Esophagus squamous epithelium (tissue), 5 donors: ENCODE data around the gene GPR68. TPM values are rescaled to one million over a fixed set of nuclear protein-coding genes. Genes with fewer than 3 reads are reported as not detected.
A peak's percentile ranks its signal among the peaks of the same experiment; 100 is the strongest.
"Not testable (repeated sequence)": the region's sequence is repeated elsewhere in the genome, so short reads cannot be mapped to it uniquely, and the experiment has no call there.

Experiments
- DNase-seq: peaks from one replicate; lab custom pipeline; 2025; lab: John Stamatoyannopoulos, UW
- H3K27ac ChIP-seq, 4 donors: fragments of 200-600 bp; sonication (generic); one replicate each; pipeline ENCODE4 v1.5.1; 2016 to 2019; ENCODE audit warnings: mild to moderate bottlenecking in 1 of 4
- H3K27me3 ChIP-seq, 4 donors: fragments of 200-600 bp; sonication (generic); 1 replicate in 3 of 4; 2 replicates in 1 of 4; pipeline versions ENCODE4 v1.5.1 to v1.6.0; 2017 to 2021; ENCODE audit warnings: antibody characterized with exemption in 1 of 4
- H3K36me3 ChIP-seq, 3 donors: fragments of 200-600 bp; sonication (generic); one replicate each; pipeline ENCODE4 v1.5.1; 2016 to 2019
- H3K4me1 ChIP-seq, 3 donors: fragments of 200-600 bp; sonication (generic); one replicate each; pipeline ENCODE4 v1.5.1; 2017 to 2019
- H3K4me3 ChIP-seq, 4 donors: fragments of 200-600 bp; sonication (generic); 1 replicate in 3 of 4; 2 replicates in 1 of 4; pipeline ENCODE4 v1.5.1; 2016 to 2019; ENCODE audit warnings: mild to moderate bottlenecking in 2 of 4, moderate library complexity in 1 of 4
- H3K9me3 ChIP-seq, 3 donors: fragments of 200-600 bp; sonication (generic); one replicate each; pipeline ENCODE4 v1.5.1; 2016 to 2019
- POLR2A ChIP-seq, 4 donors: fragments of 450-650 bp; IDR thresholded peaks; one replicate each; pipeline ENCODE4 v1.6.1; 2017; ENCODE audit warnings: antibody characterized with exemption in 4 of 4, mild to moderate bottlenecking in 4 of 4, moderate library complexity in 3 of 4
- WGBS, 2 donors: methylation state at CpG; one replicate each; pipeline ENCODE4 v1.1.5; 2018; 5-methylcytosine and 5-hydroxymethylcytosine counted together
- intact Hi-C: fragments of 100-400 bp; cut with DNase I; formaldehyde crosslinking; loops from one replicate; pipeline ENCODE4 v1.15.0; 2022
- total RNA-seq, 4 donors: library from RNA; depleted of rRNA; stranded (reverse); fragments of >200 nt; gene quantifications; one replicate each; pipeline ENCODE4 v1.1.0, GENCODE V29; 2016
- TF ChIP-seq, protein P1 (sequence below), 6 experiments: fragments of 450-650 bp in 4 of 6; fragments of 200-600 bp in 2 of 6; sonication (generic) in 2 of 6; IDR thresholded peaks; one replicate each; pipeline ENCODE4 v1.5.1; 2016 to 2019; ENCODE audit warnings: antibody characterized with exemption in 6 of 6, mild to moderate bottlenecking in 4 of 6, moderate library complexity in 4 of 6
- donor health status: DM: yes; HTN: yes; CAD: no.

The GPR68 gene
- total RNA-seq, 4 donors from 2014 or later: 4.0 to 17.5 (median 10.2) TPM

DNA sequence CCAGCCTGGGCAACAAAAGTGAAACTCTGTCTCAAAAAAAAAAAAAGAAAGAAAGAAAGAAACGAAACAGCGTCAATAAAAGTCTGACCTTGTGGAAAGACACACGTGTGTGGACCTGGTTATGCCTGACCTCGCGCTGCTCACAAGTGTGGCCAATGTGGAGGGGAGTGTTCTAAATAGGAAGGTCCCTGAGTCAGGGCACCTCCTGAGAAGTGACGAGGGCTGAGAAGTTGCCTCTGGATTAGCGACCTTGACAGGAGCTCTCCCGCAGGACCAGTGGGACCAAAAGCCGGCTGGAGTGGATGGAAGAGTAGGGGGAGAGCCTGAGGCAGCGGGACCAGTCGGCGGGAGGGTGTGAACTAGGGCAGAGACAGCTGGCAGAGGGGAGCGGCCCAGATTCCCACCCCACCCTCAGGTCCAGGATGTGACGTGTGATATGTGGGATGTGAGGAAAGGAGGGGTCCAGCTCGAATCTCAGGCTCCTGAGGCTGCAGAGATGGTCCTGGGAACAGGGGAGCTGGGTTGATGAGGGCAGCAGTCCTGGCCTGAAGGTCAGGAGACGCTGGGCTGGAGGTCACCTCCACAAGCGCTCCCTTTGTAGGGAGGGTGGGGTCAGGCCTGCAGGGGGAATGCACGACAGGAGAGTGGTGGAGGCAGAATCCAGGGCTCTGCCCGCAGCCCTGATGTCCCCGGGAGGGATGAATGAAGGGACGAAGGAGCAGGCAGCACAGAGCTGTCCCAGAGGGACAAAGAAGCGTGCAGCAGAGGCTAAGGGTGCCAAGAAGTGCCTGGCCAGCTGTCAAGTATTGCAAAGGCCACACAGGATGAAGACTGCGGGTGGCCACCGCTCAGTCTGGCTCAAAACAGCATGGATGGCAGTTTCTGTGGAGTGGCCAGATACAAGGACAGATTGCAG is 24.8 kb upstream of the GPR68 start:
- no peak for TF ChIP-seq POLR2A (IDR thresholded peaks at IDR 0.05)
- TF ChIP-seq, protein P1, sequence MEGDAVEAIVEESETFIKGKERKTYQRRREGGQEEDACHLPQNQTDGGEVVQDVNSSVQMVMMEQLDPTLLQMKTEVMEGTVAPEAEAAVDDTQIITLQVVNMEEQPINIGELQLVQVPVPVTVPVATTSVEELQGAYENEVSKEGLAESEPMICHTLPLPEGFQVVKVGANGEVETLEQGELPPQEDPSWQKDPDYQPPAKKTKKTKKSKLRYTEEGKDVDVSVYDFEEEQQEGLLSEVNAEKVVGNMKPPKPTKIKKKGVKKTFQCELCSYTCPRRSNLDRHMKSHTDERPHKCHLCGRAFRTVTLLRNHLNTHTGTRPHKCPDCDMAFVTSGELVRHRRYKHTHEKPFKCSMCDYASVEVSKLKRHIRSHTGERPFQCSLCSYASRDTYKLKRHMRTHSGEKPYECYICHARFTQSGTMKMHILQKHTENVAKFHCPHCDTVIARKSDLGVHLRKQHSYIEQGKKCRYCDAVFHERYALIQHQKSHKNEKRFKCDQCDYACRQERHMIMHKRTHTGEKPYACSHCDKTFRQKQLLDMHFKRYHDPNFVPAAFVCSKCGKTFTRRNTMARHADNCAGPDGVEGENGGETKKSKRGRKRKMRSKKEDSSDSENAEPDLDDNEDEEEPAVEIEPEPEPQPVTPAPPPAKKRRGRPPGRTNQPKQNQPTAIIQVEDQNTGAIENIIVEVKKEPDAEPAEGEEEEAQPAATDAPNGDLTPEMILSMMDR (IDR thresholded peaks at IDR 0.05): no peak
- no peak for DNase-seq
- H3K36me3 ChIP-seq: peaks cover 6 to 28% (median 9%) of the 10 kb centered on the region in 3 donors
- H3K4me1 ChIP-seq: peaks cover 10 to 30% (median 24%) of the 10 kb centered on the region in 3 donors
- no peaks in the 10 kb centered on the region for H3K9me3 ChIP-seq
- intact Hi-C loops: no loop called here
- H3K27ac ChIP-seq: no peak overlapping the region
- H3K4me3 ChIP-seq: peak overlapping the region in 3 of 4 donors; percentile 10 to 35 (median 15)
- H3K27me3 ChIP-seq: peaks cover 0 to 5% (median 0%) of the 10 kb centered on the region in 4 donors
- 57 to 69% methylated on average over 13 to 23 of the region's 24 CpGs for WGBS, 2 donors

DNA sequence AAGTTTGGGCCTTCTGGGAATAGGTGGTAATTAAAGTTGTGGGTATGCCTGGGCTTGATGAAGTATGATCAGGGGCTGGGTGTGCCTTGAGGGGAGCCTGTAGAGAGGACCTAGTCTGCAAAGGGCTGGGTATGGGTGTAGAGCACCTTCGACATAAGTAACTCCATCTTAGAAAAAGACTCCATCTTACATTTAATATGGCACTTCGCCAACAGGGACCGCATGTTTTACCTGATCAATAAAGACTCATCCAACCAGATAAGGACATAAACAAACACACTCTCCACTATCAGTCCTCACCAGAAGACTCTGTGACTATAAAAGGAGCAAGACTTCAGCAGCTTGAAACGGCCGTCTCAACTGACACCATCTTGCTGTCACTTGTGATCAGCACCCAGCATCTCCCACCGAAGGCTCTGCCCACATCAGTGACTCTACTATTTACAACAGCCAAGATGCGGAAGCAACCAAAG is 23.5 kb upstream of the GPR68 start:
- Histone ChIP-seq H3K9me3 (no peaks in the 10 kb centered on the region), H3K4me3 (no peak overlapping the region), H3K27me3 (peaks cover 0 to 10% (median 0%) of the 10 kb centered on the region in 4 donors), H3K36me3 (peaks cover 6 to 15% (median 6%) of the 10 kb centered on the region in 3 donors), H3K4me1 (peaks cover 13 to 43% (median 23%) of the 10 kb centered on the region in 3 donors), H3K27ac (no peak overlapping the region)
- intact Hi-C loops: no loop called here
- no peak for DNase-seq
- WGBS, 2 donors: 91 to 95% methylated on average over 6 to 7 of the region's 7 CpGs
- TF ChIP-seq, protein P1 (IDR thresholded peaks at IDR 0.05): no peak
- TF ChIP-seq POLR2A (IDR thresholded peaks at IDR 0.05): no peak

DNA sequence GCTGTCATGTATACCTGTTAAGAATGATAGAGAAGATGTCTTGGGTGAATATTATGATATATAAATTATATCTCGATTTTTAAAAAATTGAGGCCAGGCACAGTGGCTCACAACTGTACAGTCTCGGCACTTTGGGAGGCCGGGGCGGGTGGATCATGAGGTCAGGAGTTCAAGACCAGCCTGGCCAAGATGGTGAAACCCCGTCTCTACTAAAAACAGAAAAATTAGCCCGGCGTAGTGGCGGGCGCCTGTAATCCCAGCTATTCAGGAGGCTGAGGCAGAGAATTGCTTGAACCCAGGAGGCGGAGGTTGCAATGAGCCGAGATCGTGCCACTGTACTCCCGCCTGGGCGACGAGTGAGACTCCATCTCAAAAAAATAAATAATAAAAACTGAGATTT is 21.8 kb upstream of the GPR68 start:
- H3K4me3 ChIP-seq, H3K27me3 ChIP-seq, DNase-seq, H3K9me3 ChIP-seq, H3K27ac ChIP-seq, intact Hi-C loops, H3K36me3 ChIP-seq: not testable (repeated sequence)
- WGBS, 2 donors: 94 to 97% methylated on average over 15 of the region's 15 CpGs
- peaks cover 13 to 57% (median 19%) of the 10 kb centered on the region in 3 donors for H3K4me1 ChIP-seq

DNA sequence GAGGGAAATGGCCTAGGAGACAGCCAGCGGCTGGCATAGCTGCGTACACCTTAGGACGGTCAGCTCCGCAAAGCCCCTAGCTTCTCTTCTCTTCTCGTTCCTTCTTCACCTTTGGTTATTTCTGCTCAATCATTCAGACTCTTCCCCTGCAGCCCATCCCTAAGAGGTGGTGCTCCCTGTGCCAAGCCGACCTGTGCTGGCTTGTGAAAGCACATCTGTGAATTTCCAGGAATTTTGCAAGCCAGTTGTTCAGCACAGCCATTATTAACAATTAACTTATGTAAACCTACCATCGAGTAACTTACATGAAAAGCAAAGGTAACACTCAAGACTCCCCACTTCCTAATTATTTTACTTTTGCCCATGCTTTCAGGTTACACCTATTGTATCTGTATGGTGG is 20.9 kb upstream of the GPR68 start:
- TF ChIP-seq, protein P1 (IDR thresholded peaks at IDR 0.05): no peak
- no peak for TF ChIP-seq POLR2A (IDR thresholded peaks at IDR 0.05)
- Histone ChIP-seq H3K4me1 (peaks cover 13 to 57% (median 21%) of the 10 kb centered on the region in 3 donors), H3K27ac (peak overlapping the region; percentile 71 to 84 (median 78)), H3K4me3 (peak overlapping the region in 3 of 4 donors; percentile 40 to 74 (median 57)), H3K9me3 (no peaks in the 10 kb centered on the region), H3K36me3 (no peaks in the 10 kb centered on the region), H3K27me3 (peaks cover 0 to 10% (median 0%) of the 10 kb centered on the region in 4 donors)
- DNase-seq: no peak
- intact Hi-C loops: no loop called here
- WGBS, 2 donors: 34 to 73% methylated on average over 7 of the region's 7 CpGs

DNA sequence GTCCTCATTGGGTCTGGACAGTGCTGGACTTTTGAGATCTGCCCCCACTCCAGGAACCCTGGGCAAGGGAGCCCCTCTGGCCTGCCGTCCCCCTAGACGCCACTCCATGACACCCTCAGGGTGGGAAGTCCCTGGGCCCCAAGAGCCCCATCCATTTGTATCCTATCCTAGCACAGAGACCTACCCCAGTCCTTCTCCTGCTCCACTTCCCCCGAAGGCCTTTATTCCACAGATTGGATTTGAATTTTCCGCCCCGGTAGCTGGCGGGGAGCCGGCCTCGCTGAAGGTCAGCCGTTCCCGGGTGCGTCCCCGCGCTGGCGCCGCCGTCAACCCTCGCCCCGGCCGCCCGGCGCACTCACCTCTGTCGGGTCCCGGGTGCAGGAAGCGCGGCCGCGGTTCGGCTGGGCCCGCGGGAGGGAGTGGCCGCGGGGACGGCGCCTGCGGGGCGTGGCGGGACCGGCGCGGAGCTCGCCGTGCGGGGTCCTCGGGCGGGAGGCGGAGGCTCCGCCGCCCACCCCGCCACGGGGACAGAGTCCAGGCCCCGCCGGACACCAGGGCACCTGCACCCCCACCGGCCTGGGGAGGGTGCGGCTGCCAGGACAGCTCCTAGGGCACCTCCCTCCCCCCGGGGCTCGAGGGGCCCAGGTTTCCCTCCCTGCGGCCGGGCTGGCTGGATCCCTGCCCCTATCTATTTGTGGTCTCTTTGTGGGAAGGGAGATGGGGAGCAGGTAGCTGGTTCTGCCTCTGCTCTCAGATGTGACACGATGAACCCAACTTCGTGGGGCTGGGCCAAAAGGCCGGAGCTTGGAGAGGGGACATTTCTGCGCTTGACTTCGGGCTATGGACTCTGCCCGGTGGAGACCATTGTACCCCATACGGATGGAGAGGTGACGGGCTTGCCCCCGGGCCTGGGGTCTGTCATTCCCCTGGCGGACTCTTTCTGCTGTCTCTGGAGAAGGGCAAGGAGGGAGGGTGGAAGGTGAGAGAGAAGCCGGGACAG is 19.9 kb upstream of the GPR68 start:
- no peak for DNase-seq
- no peaks in the 10 kb centered on the region for H3K36me3 ChIP-seq
- TF ChIP-seq, protein P1 (IDR thresholded peaks at IDR 0.05): no peak
- TF ChIP-seq POLR2A (IDR thresholded peaks at IDR 0.05): no peak
- peaks cover 0 to 10% (median 0%) of the 10 kb centered on the region in 4 donors for H3K27me3 ChIP-seq
- WGBS, 2 donors: 23 to 33% methylated on average over 3 to 22 of the region's 69 CpGs
- peak overlapping the region; percentile 37 to 74 (median 48) for H3K4me3 ChIP-seq
- no peaks in the 10 kb centered on the region for H3K9me3 ChIP-seq
- peak overlapping the region; percentile 71 to 84 (median 78) for H3K27ac ChIP-seq
- H3K4me1 ChIP-seq: peaks cover 13 to 52% (median 15%) of the 10 kb centered on the region in 3 donors
- intact Hi-C loops: no loop called here
